GM12878 (cell line): ENCODE measurements around the gene TMEM253. TPM values are rescaled to one million over a fixed set of nuclear protein-coding genes. Genes with fewer than 3 reads are reported as not detected.

Experiments
- ATAC-seq: fragments of 200-7000 bp; cut with Tn5 transposase; 3 replicates; pipeline ENCODE4 v1.9.1; 2020; ENCODE audit warnings: mild to moderate bottlenecking, moderate library complexity
- BruUV-seq: library from RNA; stranded (reverse); fragments of 400-500 nt; replicated peaks from 2 replicates; lab custom pipeline; 2021; lab: Mats Ljungman, UMichigan
- CTCF ChIA-PET: fragments of 300-600 bp; sonication (Branson Sonifier 250); formaldehyde crosslinking; extraction: SDS; loops from one replicate; lab custom pipeline; 2021; ENCODE audit warnings: inconsistent platforms; lab: Yijun Ruan, JAX
- POLR2A ChIA-PET: fragments of 350-600 bp; formaldehyde crosslinking; extraction: SDS; loops from one replicate; lab custom pipeline; 2021; ENCODE audit warnings: inconsistent platforms; lab: Charles Lee
- RAD21 ChIA-PET: fragments of 300-600 bp; sonication (Branson Sonifier 250); formaldehyde crosslinking; loops from one replicate; lab custom pipeline; 2023; ENCODE audit warnings: antibody characterized with exemption; ENCODE audit not compliant: unreplicated experiment; lab: Charles Lee
- SMC1A ChIA-PET: fragments of 300-600 bp; sonication (Branson Sonifier 250); formaldehyde crosslinking; loops from one replicate; lab custom pipeline; 2023; ENCODE audit not compliant: unreplicated experiment, uncharacterized antibody; lab: Charles Lee
- DNase-seq: peaks from one replicate; pipeline ENCODE4 v3.0.0-alpha.2; 2011; ENCODE audit warnings: low read depth, low spot score
- FAIRE-seq: peaks from 3 replicates; lab custom pipeline; 2011; peaks lifted over from hg19 to GRCh38; lab: Jason Lieb, UNC
- H2AFZ ChIP-seq: 2 replicates; pipeline ENCODE4 v1.6.0; 2011; ENCODE audit warnings: low read depth, low read length, control low read depth; ENCODE audit not compliant: control insufficient read depth
- H3K27ac ChIP-seq: 2 replicates; pipeline ENCODE4 v1.5.1; 2011; ENCODE audit warnings: control low read depth; ENCODE audit not compliant: control insufficient read depth, insufficient read depth
- H3K27me3 ChIP-seq, 2 experiments: replicated peaks in 1 of 2; 2 replicates each; pipeline versions ENCODE4 v1.6.0 to v1.6.1; 2011; ENCODE audit warnings: low read length in 1 of 2; ENCODE audit not compliant: control insufficient read depth in 2 of 2, insufficient read depth in 2 of 2
- H3K36me3 ChIP-seq, 2 experiments: 2 replicates each; pipeline ENCODE4 v1.5.1; 2011; ENCODE audit warnings: low read length in 1 of 2; ENCODE audit not compliant: control insufficient read depth in 2 of 2, insufficient read depth in 2 of 2
- H3K4me1 ChIP-seq: 2 replicates; pipeline ENCODE4 v1.6.1; 2011; ENCODE audit warnings: mild to moderate bottlenecking, low read length, moderate library complexity, mixed read lengths; ENCODE audit not compliant: control insufficient read depth, insufficient read depth
- H3K4me2 ChIP-seq: 2 replicates; pipeline ENCODE4 v1.6.0; 2011; ENCODE audit warnings: control low read depth; ENCODE audit not compliant: control insufficient read depth, insufficient read depth
- H3K4me3 ChIP-seq: fragments of 200-600 bp; sonication (generic); 2 replicates; pipeline ENCODE4 v1.5.1; 2016
- H3K79me2 ChIP-seq: 2 replicates; pipeline ENCODE4 v1.6.0; 2011; ENCODE audit warnings: low read length; ENCODE audit not compliant: control insufficient read depth, insufficient read depth
- H3K9ac ChIP-seq: 2 replicates; pipeline ENCODE4 v1.8.0; 2011; ENCODE audit warnings: low read length, control low read depth, mixed read lengths; ENCODE audit not compliant: control insufficient read depth, insufficient read depth
- H3K9me3 ChIP-seq: replicated peaks from 3 replicates; pipeline ENCODE4 v1.5.1; 2011; ENCODE audit warnings: mild to moderate bottlenecking, low read length; ENCODE audit not compliant: control insufficient read depth, insufficient read depth
- H4K20me1 ChIP-seq: 2 replicates; pipeline ENCODE4 v1.6.0; 2011; ENCODE audit not compliant: control insufficient read depth, insufficient read depth
- ATF7 ChIP-seq: fragments of 450-650 bp; IDR thresholded peaks from 2 replicates; pipeline ENCODE4 v1.6.1; 2016; ENCODE audit warnings: low read depth, mild to moderate bottlenecking
- BHLHE40 ChIP-seq, 2 experiments: fragments of 450-650 bp in 1 of 2; IDR thresholded peaks; 2 replicates each; pipeline ENCODE4 v1.6.1; 2011 to 2017; ENCODE audit warnings: low read depth in 2 of 2, borderline replicate concordance in 1 of 2, improper control_type of control experiment in 1 of 2, low read length in 1 of 2, mild to moderate bottlenecking in 1 of 2
- CREB1 ChIP-seq: IDR thresholded peaks from 2 replicates; pipeline ENCODE4 v1.6.1; 2012; ENCODE audit warnings: low read depth, mild to moderate bottlenecking, inconsistent platforms
- CTCF ChIP-seq, 3 experiments: IDR thresholded peaks in 2 of 3; conservative IDR thresholded peaks in 1 of 3; 2 replicates each; pipeline ENCODE4 v1.5.1; 2011; ENCODE audit warnings: low read depth in 3 of 3, low read length in 3 of 3, mild to moderate bottlenecking in 3 of 3, control low read depth in 2 of 3, moderate library complexity in 2 of 3, inconsistent platforms in 1 of 3, mixed read lengths in 1 of 3; ENCODE audit not compliant: control insufficient read depth in 2 of 3, insufficient read depth in 1 of 3; ENCODE audit errors: extremely low read depth in 1 of 3
- HCFC1 ChIP-seq: fragments of 150-350 bp; IDR thresholded peaks from 2 replicates; pipeline ENCODE4 v1.6.1; 2014; ENCODE audit warnings: low read length
- HDGF ChIP-seq: fragments of 450-650 bp; IDR thresholded peaks from 2 replicates; pipeline ENCODE4 v1.6.1; 2016; ENCODE audit warnings: antibody characterized with exemption
- IKZF2 ChIP-seq, 2 experiments: fragments of 450-650 bp; IDR thresholded peaks; 2 replicates each; pipeline ENCODE4 v1.6.1; 2017; ENCODE audit warnings: mild to moderate bottlenecking in 2 of 2, moderate library complexity in 2 of 2
- MTA2 ChIP-seq: fragments of 450-650 bp; IDR thresholded peaks from 2 replicates; pipeline ENCODE4 v1.6.1; 2016; ENCODE audit warnings: low read depth, mild to moderate bottlenecking, moderate library complexity
- NR2C1 ChIP-seq: fragments of 450-650 bp; IDR thresholded peaks from 2 replicates; pipeline ENCODE4 v1.6.1; 2017; ENCODE audit warnings: antibody characterized with exemption, mild to moderate bottlenecking, moderate library complexity
- PKNOX1 ChIP-seq: fragments of 450-650 bp; IDR thresholded peaks from 2 replicates; pipeline ENCODE4 v1.6.1; 2016; ENCODE audit warnings: mild to moderate bottlenecking
- POLR2A ChIP-seq: IDR thresholded peaks from 2 replicates; pipeline ENCODE4 v1.6.1; 2011; ENCODE audit warnings: low read depth, mild to moderate bottlenecking, low read length
- POLR2AphosphoS5 ChIP-seq: IDR thresholded peaks from 2 replicates; pipeline ENCODE4 v1.6.1; 2011; ENCODE audit warnings: mild to moderate bottlenecking, low read length, inconsistent platforms
- POU2F2 ChIP-seq: IDR thresholded peaks from 3 replicates; pipeline ENCODE4 v1.6.1; 2011; ENCODE audit warnings: low read depth, mild to moderate bottlenecking, low read length, borderline replicate concordance
- RBBP5 ChIP-seq: fragments of 200-600 bp; sonication (generic); conservative IDR thresholded peaks from 2 replicates; pipeline ENCODE4 v1.6.1; 2016
- SMAD1 ChIP-seq: fragments of 450-650 bp; IDR thresholded peaks from 2 replicates; pipeline ENCODE4 v1.6.1; 2018; ENCODE audit warnings: mild to moderate bottlenecking, low read depth; ENCODE audit not compliant: partially characterized antibody
- STAT3 ChIP-seq: IDR thresholded peaks from 2 replicates; pipeline ENCODE4 v1.6.1; 2011; ENCODE audit warnings: low read depth, low read length, improper control_type of control experiment
- TCF7 ChIP-seq: IDR thresholded peaks from 2 replicates; pipeline ENCODE4 v1.6.1; 2014; ENCODE audit warnings: antibody characterized with exemption, borderline replicate concordance
- ZNF274 ChIP-seq: IDR thresholded peaks from one replicate; pipeline ENCODE4 v1.8.0; 2011; ENCODE audit not compliant: insufficient read length, insufficient read depth
- WGBS: methylation state at CpG from one replicate; pipeline ENCODE4 v1.1.6; 2016; ENCODE audit warnings: low lambda C conversion rate; ENCODE audit not compliant: insufficient replicate concordance, insufficient coverage; ENCODE audit errors: missing lambda C conversion rate; 5-methylcytosine and 5-hydroxymethylcytosine counted together
- in situ Hi-C: fragments of 300-500 bp; cut with MboI; formaldehyde crosslinking; loops from 9 replicates; pipeline ENCODE4 v1.14.3; 2018; ENCODE audit warnings: mixed read lengths
- intact Hi-C: fragments of 100-400 bp; cut with micrococcal nuclease; formaldehyde crosslinking; loops from one replicate; pipeline ENCODE4 v1.14.2; 2022; ENCODE audit not compliant: unreplicated experiment
- polyA plus RNA-seq, 11 experiments: library from polyadenylated mRNA; depleted of rRNA in 4 of 11; unstranded in 6 of 11; stranded (reverse) in 5 of 11; fragments of >200 nt; fragmentation: Nextera tagmentation in 4 of 11; fragmentation: Illumina TruSeq in 1 of 11; extraction: Ambion mirVana in 4 of 11; extraction: Trizol in 1 of 11; gene quantifications; 1 replicate in 1 of 11; 2 replicates in 10 of 11; pipeline versions ENCODE4 v1.2.1 to v1.2.3, GENCODE V29; 2011 to 2016; ENCODE audit warnings: inconsistent platforms in 2 of 11, missing spikeins in 2 of 11, low read depth in 1 of 11
- total RNA-seq, 4 experiments: library from RNA; depleted of rRNA in 3 of 4; stranded (reverse); fragments of >200 nt in 3 of 4; fragmentation: Illumina TruSeq in 1 of 4; extraction: Trizol in 1 of 4; gene quantifications; 2 replicates each; pipeline versions ENCODE4 v1.2.1 to v1.2.3, GENCODE V29; 2013 to 2021

The TMEM253 gene
- total and polyA plus RNA-seq, 10 of the 15 experiments (the other 5 are each of a cell fraction or from before 2014, with no cell fraction given): 0.11 to 0.48 TPM; not detected in 8

- under 1% methylated on average over 60 of the region's 62 CpGs for WGBS
- no peak for FAIRE-seq
- TF ChIP-seq HDGF (0 out of 2 replicates have a peak, but pooled peaks have one; percentile 77), PKNOX1 (peak; percentile 93), POLR2A (peak; percentile 98), ZNF274 (no peak), RBBP5 (no peak), CTCF (IDR thresholded peaks at IDR 0.05 in 2 of 3, conservative IDR thresholded peaks at IDR 0.05 in 1 of 3; ENCODE audit: control insufficient read depth in 2 of 3, extremely low read depth in 1 of 3, insufficient read depth in 1 of 3, low read depth in 3 of 3, low read length in 3 of 3) (peak; percentile 83 to 84 (median 83)), BHLHE40 (IDR thresholded peaks at IDR 0.05; ENCODE audit: borderline replicate concordance in 1 of 2, low read depth in 2 of 2, low read length in 1 of 2) (peak; percentile 97 to 100), IKZF2 (IDR thresholded peaks at IDR 0.05) (no peak), STAT3 (no peak), POU2F2 (peak; percentile 64; the same call in 2 of the 3 replicates), POLR2AphosphoS5 (peak; percentile 94), SMAD1 (peak; percentile 12), CREB1 (peak; percentile 93), MTA2 (peak; percentile 30; the same call in 1 of the 2 replicates), ATF7 (peak; percentile 100), TCF7 (peak; percentile 10; the same call in 1 of the 2 replicates), HCFC1 (no peak), NR2C1 (peak; percentile 91)
Measured at GRCh38 chr14:21103710-21104447, 3.0 kb downstream of the TMEM253 start.

More at GRCh38 chr14:21103710-21104447, 3.0 kb downstream of the TMEM253 start:
- ChIA-PET POLR2A (interaction anchor here (0.7 to 4.1 kb wide), 6 partner anchors 8 to 407 kb away, joined by 3 to 21 read pairs (median 4); partner anchors contain the start of genes ARHGEF40 and METTL3), CTCF (interaction anchor here (0.6 to 10.6 kb wide), 35 partner anchors 9 to 520 kb away, joined by 3 to 253 read pairs (median 6); partner anchors contain the start of genes ARHGEF40, RNASE13, RNASE6 and SALL2), RAD21 (interaction anchor here (0.7 to 5.4 kb wide), 12 partner anchors 8 to 423 kb away, joined by 3 to 70 read pairs (median 8); partner anchors contain the start of gene ARHGEF40), SMC1A (interaction anchor here (0.6 to 8.3 kb wide), 18 partner anchors 9 to 453 kb away, joined by 3 to 99 read pairs (median 4); partner anchors contain the start of genes ARHGEF40 and SLC39A2)
- peak overlapping the region; percentile 92 for H3K27ac ChIP-seq
- in situ Hi-C loops: loop anchor here (5.0 kb wide), 1 partner anchor 87 kb away; no protein-coding TSS in a partner anchor
- no TSS peak for BruUV-seq
- ATAC-seq (peak; percentile 93), DNase-seq (peak; percentile 76)
- H2AFZ ChIP-seq: peak overlapping the region; percentile 96
- peak overlapping the region; percentile 93 for H3K9ac ChIP-seq
- peak overlapping the region; percentile 89 for H3K4me2 ChIP-seq
- no peaks in the 10 kb centered on the region; the same call in 1 of the 2 replicates for H3K79me2 ChIP-seq
- peak overlapping the region; percentile 76 for H3K4me3 ChIP-seq
- H3K4me1 ChIP-seq: peaks cover 22% of the 10 kb centered on the region
- no peaks in the 10 kb centered on the region for H4K20me1 ChIP-seq
- intact Hi-C loops: loop anchor here (1.0 to 5.0 kb wide), 3 partner anchors 33 to 762 kb away; partner anchors contain the start of gene PARP2
- no peaks in the 10 kb centered on the region for H3K9me3 ChIP-seq
- H3K36me3 ChIP-seq: no peaks in the 10 kb centered on the region
- H3K27me3 ChIP-seq: no peaks in the 10 kb centered on the region; a peak in 1 of 4 replicates
